ENCODE results near the gene NDUFS3.

The NDUFS3 gene

GRCh38 chr11:47615249-47615648, 36.4 kb downstream of the NDUFS3 start:
- no peak for DNase-seq (ENCODE audit: low read depth)
- no peak overlapping the region for H3K4me3 ChIP-seq (ENCODE audit: low read length)
- no peak for TF ChIP-seq CTCF (IDR thresholded peaks at IDR 0.05; ENCODE audit: insufficient read depth, low read depth, low read length, missing control alignments)

DNA sequence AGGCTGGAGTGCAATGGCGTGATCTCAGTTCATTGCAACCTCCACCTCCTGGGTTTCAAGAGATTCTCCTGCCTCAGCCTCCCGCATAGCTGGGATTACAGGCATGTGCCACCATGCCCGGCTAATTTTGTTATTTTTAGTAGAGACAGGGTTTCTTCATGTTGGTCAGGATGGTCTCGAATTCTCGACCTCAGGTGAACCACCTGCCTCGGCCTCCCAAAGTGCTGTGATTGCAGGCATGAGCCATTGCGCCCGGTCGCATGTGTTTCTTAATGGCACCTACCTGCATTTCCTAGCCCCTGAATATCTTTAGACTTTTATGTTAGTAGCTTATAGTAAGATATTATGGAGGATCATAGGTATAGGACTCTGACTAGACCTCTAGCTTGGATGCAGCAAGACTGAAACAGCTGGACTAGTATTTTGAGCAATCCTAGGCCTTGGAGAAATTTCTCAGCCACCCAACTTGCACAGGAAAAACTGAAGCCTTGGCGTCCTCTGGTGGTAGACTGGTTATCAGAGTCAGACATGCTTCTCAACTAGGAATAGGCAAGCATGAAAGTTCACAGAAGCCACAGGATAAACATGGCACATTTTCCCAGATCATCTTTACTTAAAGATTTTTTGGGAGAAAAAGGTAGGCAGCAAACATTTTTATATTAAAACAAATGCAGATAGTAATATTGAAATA, 38.0 kb downstream of the NDUFS3 start:
- TF ChIP-seq CTCF (IDR thresholded peaks at IDR 0.05; ENCODE audit: insufficient read depth, low read depth, low read length, missing control alignments): peak; percentile 81
- no peak overlapping the region for H3K4me3 ChIP-seq (ENCODE audit: low read length)
- DNase-seq (ENCODE audit: low read depth): peak; percentile 62

DNA sequence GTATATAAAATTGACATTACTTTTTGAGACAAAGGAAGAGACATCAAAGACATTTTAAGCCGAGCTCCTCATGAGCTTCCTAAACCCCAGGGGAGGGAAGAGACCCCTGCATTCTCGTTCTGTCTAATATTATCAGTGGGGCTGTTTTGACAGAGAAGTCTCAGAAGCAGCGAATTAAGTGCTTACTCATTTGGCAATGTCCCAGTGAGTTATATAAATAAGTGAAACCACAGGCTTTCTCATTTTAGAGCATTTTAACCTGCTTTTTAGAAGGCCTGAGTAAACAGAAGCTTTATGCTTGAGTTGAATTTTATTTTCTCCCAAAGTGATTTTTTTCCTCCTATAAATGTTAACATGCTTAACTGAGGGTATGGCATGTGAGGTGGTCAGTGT, 38.5 kb downstream of the NDUFS3 start:
- DNase-seq (ENCODE audit: low read depth): no peak
- TF ChIP-seq CTCF (IDR thresholded peaks at IDR 0.05; ENCODE audit: insufficient read depth, low read depth, low read length, missing control alignments): no peak
- H3K4me3 ChIP-seq (ENCODE audit: low read length): no peak overlapping the region

DNA sequence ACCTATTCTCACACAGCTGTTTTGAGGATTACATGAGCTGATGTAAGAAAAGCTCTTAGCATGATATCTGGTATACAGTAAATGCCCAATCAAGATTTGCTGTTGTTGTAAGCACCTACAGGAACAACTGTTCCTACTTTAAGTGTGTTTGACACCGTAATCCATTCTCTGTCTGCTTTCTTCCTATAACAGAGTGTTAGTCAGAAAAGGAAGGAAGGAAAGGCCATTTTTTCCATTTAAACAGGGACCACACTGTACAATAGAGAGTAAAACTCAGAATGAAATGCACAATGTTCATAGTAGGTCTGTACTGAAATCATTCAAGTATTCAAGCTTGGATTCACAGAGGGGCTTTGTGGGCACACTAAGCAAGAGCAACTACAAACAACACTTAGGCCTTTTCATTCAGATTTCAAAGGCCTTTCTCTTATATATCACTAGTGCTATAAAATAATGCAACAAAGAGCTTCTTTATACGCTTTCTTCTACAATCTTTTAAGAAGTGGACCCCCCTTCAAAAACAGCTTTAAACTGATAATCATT, 42.0 kb downstream of the NDUFS3 start:
- no peak for DNase-seq (ENCODE audit: low read depth)
- no peak for TF ChIP-seq CTCF (IDR thresholded peaks at IDR 0.05; ENCODE audit: insufficient read depth, low read depth, low read length, missing control alignments)
- no peak overlapping the region for H3K4me3 ChIP-seq (ENCODE audit: low read length)

DNA sequence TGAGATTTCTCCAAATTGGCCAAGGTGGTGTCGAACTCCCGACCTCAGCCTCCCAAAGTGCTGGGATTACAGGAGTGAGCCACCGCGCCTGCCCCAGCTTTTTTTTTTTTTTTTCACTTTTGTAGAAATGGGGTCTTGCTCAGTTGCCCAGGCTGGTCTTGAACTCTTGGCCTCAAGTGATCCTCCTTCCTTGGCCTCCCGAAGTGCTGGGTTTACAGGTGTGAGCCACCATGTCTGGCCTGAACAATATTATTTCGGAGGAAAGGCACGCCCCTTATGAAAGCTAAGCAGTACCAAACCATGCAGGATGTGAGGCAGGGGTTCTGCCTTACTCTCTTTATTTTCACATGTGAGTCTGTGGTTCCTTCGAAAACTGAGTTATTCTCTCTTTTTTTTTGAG, 47.4 kb downstream of the NDUFS3 start:
- no peak overlapping the region for H3K4me3 ChIP-seq (ENCODE audit: low read length)
- no peak for TF ChIP-seq CTCF (IDR thresholded peaks at IDR 0.05; ENCODE audit: insufficient read depth, low read depth, low read length, missing control alignments)
- no peak for DNase-seq (ENCODE audit: low read depth)

DNA sequence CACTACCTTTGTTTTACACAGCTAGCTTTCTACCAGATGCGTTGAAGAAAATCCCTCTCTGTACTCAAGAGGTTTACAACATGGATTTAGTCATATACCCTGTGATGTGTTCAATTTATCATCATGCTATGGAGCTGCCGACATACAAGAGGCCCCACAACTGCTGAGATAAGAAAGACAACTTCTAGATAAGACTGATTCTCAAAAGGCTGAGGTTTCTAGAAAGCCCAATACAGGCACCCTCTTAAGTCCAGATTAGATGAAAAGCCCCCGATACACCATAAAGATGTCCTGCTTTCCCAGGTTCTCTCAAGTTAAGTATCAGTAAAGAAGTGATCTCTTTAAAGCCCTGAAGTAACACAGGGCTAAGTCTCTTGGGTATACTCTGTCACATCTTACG, 49.2 kb downstream of the NDUFS3 start:
- DNase-seq (ENCODE audit: low read depth): no peak
- no peak for TF ChIP-seq CTCF (IDR thresholded peaks at IDR 0.05; ENCODE audit: insufficient read depth, low read depth, low read length, missing control alignments)
- H3K4me3 ChIP-seq (ENCODE audit: low read length): no peak overlapping the region

DNA sequence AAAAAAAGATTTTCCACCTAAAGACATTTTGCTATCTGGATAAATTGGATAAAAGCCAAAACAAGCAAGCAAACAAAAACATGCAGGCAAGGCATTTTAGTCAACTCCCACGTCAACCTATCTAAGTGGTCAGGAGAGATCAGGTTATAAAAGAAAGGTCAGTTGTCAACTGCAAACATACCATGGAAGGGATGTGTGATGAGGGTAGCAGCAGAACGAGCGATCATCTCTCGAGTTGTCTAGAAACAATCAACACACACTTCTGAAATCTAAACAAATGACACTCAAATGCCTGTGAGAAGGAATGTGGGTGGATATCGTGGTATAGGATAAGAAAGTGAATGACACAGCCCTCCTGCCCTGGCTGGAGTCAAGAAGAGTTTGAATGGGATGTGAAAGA, 52.6 kb downstream of the NDUFS3 start:
- no peak overlapping the region for H3K4me3 ChIP-seq (ENCODE audit: low read length)
- DNase-seq (ENCODE audit: low read depth): no peak
- no peak for TF ChIP-seq CTCF (IDR thresholded peaks at IDR 0.05; ENCODE audit: insufficient read depth, low read depth, low read length, missing control alignments)
